DMS53 (cell line): ENCODE data around the gene UGT1A8.
"Not testable (repeated sequence)": the region's sequence is repeated elsewhere in the genome, so short reads cannot be mapped to it uniquely, and the experiment has no call there.

Source experiments
- DNase-seq: peaks from one replicate; lab custom pipeline; 2025; lab: John Stamatoyannopoulos, UW

UGT1A8 gene

GRCh38 chr2:233617476-233617875 is at the start of gene UGT1A8:
Gene UGT1A8 (plus strand): TSS chr2:233617633. CDS start chr2:233617708, 75 bp downstream.
- not testable (repeated sequence) for DNase-seq

DNA sequence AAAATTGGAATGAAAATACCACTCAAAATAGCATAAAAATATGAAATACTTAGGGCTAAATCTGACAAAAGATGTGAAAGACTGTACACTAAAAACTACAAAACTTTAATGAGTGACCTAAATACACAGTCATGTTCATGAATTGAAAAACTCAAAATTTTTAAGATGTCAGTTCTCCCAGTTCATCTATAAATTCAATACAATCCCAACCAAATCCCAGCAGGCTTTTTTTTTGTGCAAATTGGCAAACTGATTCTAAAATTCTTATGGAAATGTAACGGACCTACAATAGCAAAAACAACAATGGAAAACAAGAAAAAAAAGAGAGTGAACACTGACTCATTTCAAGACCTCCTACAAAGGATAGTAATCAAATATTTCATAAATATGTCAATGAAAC is 46.4 kb upstream of the UGT1A8 start:
- no peak for DNase-seq

GRCh38 chr2:233571462-233571861 is 46.0 kb upstream of the UGT1A8 start:
- no peak for DNase-seq

- DNase-seq: peak; percentile 27
Measured at GRCh38 chr2:233572468-233572867, 45.0 kb upstream of the UGT1A8 start.

DNA sequence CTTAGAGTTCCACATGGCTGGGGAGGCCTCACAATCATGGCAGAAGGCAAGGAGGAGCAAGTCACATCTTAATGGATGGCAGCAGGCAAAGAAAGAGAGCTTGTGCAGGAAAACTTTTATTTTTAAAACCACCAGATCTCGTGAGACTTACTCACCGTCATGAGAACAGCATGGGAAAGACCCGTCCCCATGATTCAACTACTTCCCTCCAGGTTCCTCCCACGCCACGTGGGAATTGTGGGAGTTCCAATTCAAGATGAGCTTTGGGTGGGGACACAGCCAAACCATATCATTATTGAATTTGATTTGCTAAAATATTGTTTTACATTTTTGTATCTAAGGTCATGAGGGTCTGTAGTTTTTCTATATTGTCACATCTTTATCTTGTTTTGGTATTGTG is 40.1 kb upstream of the UGT1A8 start:
- DNase-seq: not testable (repeated sequence)

DNA sequence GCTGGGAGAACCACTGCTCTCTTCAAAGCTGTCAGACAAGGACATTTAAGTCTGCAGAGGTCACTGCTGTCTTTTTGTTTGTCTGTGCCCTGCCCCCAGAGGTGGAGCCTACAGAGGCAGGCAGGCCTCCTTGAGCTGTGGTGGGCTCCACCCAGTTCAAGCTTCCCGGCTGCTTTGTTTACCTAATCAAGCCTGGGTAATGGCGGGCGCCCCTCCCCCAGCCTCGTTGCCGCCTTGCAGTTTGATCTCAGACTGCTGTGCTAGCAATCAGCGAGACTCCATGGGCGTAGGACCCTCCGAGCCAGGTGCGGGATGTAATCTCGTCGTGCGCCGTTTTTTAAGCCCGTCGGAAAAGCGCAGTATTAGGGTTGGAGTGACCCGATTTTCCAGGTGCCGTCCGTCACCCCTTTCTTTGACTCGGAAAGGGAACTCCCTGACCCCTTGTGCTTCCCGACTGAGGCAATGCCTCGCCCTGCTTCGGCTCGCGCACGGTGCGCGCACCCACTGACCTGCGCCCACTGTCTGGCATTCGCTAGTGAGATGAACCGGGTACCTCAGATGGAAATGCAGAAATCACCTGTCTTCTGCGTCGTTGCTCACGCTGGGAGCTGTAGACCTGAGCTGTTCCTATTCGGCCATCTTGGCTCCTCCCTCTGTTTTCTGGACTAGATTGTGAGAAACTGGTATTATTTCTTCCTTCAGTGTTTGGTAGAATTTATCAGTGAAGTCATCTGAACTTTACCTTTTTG is 34.0 kb upstream of the UGT1A8 start:
- DNase-seq: not testable (repeated sequence)

GRCh38 chr2:233584210-233584609 is 33.2 kb upstream of the UGT1A8 start:
- peak; percentile 64 for DNase-seq

GRCh38 chr2:233588400-233588799 is 29.0 kb upstream of the UGT1A8 start:
- DNase-seq: no peak

DNA sequence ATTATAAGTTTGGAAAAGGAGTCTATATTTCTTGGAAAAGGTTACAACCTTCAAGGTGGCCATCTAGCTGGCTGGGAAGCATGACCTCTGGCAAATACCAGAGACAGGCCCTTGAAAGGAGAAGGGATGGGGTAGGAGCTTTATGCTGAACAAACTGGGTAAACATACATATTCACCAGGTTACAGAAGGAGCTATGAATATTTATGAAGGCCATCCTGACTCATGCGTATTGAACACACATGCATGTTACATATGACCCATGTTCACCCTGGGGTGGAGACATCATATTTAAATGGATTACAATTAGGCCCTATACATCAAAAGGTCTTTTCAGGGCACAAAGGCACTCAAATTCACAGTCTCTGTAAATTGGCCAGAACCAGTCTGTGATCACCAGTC is 24.7 kb upstream of the UGT1A8 start:
- DNase-seq: not testable (repeated sequence)

GRCh38 chr2:233593201-233593600 is 24.2 kb upstream of the UGT1A8 start:
- no peak for DNase-seq

- DNase-seq: peak; percentile 75
Measured at GRCh38 chr2:233597522-233597921, 19.9 kb upstream of the UGT1A8 start.

- DNase-seq: peak; percentile 19
Measured at GRCh38 chr2:233598952-233599351, 18.5 kb upstream of the UGT1A8 start.

- no peak for DNase-seq
Measured at GRCh38 chr2:233600386-233600785, 17.0 kb upstream of the UGT1A8 start.

- DNase-seq: no peak
Measured at GRCh38 chr2:233602076-233602475, 15.4 kb upstream of the UGT1A8 start.

DNA sequence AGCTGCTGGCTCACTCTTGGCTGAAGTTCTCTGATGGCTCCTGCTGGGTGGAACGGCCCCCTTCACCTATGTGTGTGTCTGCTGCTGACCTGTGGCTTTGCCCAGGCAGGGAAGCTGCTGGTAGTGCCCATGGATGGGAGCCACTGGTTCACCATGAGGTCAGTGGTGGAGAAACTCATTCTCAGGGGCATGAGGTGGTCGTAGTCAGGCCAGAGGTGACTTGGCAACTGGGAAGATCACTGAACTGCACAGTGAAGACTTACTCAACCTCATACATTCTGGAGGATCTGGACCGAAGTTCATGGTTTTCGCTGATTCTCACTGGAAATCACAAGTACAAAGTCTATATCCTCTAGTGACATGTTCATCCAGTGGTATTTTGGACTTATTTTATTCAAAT is 13.9 kb upstream of the UGT1A8 start:
- no peak for DNase-seq

DNA sequence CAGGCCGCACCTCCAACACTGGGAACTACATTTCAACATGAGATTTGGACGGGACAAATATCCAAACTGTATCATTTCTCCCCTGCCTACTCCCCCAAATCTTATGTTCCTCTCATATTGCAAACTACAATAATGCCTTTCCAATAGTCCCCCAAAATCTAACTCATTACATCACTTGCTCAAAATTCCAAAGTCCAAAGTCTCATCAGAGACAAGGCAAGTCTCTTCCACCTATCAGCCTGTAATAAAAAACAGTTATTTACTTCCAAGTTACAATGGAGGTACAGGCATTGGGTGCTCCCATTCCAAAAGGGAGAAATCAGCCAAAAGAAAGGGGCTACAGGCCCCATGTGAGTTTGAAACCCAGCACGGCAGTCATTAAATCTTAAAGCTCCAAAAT is 12.6 kb upstream of the UGT1A8 start:
- DNase-seq: no peak

GRCh38 chr2:233605680-233606079 is 11.8 kb upstream of the UGT1A8 start:
- DNase-seq: no peak

- DNase-seq: no peak
Measured at GRCh38 chr2:233611284-233611683, 6.1 kb upstream of the UGT1A8 start.

GRCh38 chr2:233620204-233620603 is 2.8 kb downstream of the UGT1A8 start:
- no peak for DNase-seq

DNA sequence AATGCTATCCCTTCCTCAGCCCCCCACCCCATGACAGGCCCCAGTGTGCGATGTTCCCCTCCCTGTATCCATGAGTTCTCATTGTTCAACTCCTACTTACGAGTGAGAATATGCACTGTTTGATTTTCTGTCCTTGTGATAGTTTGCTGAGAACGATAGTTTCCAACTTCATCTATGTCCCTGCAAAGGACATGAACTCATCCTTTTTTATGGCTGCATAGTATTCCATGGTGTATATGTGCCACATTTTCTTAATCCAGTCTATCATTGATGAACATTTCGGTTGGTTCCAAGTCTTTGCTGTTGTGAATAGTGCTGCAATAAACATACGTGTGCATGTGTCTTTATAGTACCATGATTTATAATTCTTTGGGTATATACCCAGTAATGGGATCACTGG is 4.4 kb downstream of the UGT1A8 start:
- not testable (repeated sequence) for DNase-seq

DNA sequence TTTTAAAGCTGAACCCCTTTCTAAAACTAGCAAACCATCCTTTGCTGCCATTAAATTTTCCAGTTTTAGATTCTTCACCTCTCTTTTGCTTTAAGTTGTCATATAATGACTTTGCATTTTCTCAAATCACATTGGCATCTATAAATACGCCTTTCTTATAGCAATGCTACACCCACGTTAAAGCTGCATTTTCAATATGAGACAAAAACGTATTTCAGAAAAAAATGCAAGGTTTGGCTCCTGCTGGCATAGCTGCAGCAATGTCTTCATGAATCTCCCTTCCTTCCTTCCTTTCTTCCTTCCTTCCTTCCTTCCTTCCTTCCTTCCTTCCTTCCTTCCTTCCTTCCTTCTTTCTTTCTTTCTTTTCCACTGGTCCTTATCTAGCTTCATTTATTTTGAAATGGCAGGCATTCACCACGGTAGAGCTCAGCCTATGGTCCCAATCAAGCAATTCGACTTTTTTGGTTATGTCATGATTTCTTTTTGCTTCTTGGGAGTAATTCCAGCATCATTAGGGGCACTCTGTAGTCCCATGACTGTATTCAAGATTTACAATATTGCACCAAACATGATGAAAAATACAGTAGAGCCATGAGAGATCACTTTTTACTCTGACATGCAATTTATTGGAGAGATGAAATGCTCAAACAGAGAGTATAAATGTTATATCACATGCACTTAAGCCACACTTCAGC is 10.0 kb downstream of the UGT1A8 start:
- no peak for DNase-seq

DNA sequence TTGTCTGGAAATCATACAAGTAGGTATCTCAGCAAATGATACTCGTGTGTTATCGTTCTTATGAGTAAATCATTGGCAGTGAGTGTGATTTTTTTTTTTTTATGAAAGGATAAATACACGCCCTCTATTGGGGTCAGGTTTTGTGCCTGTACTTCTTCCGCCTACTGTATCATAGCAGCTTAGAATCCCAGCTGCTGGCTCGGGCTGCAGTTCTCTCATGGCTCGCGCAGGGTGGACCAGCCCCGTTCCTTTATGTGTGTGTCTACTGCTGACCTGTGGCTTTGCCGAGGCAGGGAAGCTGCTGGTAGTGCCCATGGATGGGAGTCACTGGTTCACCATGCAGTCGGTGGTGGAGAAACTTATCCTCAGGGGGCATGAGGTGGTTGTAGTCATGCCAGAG is 18.9 kb downstream of the UGT1A8 start, which contains the start of gene UGT1A10:
TSS of gene UGT1A10 (plus strand) at position 143 of the 400 bp plus-strand sequence. CDS start at position 218, 75 bp downstream.
- DNase-seq: not testable (repeated sequence)

DNA sequence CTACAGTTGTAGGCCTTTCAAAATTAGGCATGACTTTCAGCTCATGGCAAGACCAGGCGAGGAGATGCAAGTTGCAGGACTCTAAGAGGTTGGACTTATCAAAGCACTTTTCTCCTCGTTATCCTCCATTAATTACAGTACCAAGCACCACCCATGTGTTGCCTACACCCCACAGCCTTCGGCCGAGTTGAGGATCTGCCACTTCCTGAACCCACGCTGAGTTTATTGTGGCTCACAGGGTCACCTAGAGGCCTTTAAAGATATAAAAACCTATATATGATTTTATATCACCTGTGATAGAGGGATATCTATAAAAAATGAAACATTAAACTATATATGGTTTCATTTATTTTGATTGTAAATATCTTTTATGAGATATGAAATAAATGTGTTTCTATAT is 21.4 kb downstream of the UGT1A8 start:
- no peak for DNase-seq
